ENCODE data around the gene MBTD1. TPM values are rescaled to one million over a fixed set of nuclear protein-coding genes. Genes with fewer than 3 reads are reported as not detected.

The MBTD1 gene
- total RNA-seq, 4 donors from 2014 or later = 4.6 to 9.8 (median 7.6) TPM

- intact Hi-C loops (cut with DNase I; ENCODE audit: low total_unique reads) (loop anchor here (5.0 to 10.0 kb wide), 3 partner anchors 99 to 287 kb away; partner anchors contain the start of genes MBTD1, TOB1 and UTP18), in situ Hi-C loops (cut with MboI; ENCODE audit: low sequenced_read_pairs in 4 of 4) (loop anchor here (5.0 to 25.0 kb wide), 3 partner anchors 149 to 292 kb away; partner anchors contain the start of gene TOB1 (in 2 of the 4))
- Histone ChIP-seq H3K27me3 (no peaks in the 10 kb centered on the region), H3K36me3 (peaks cover 0 to 33% of the 10 kb centered on the region in 2 donors), H3K4me1 (peaks cover 17 to 18% of the 10 kb centered on the region in 2 donors), H3K9me3 (no peaks in the 10 kb centered on the region), H3K27ac (peak overlapping the region; percentile 82 to 90 (median 88)), H3K4me3 (peak overlapping the region; percentile 64 to 77 (median 72))
- no peak for TF ChIP-seq POLR2A (IDR thresholded peaks at IDR 0.05)
- TF ChIP-seq, protein P1, sequence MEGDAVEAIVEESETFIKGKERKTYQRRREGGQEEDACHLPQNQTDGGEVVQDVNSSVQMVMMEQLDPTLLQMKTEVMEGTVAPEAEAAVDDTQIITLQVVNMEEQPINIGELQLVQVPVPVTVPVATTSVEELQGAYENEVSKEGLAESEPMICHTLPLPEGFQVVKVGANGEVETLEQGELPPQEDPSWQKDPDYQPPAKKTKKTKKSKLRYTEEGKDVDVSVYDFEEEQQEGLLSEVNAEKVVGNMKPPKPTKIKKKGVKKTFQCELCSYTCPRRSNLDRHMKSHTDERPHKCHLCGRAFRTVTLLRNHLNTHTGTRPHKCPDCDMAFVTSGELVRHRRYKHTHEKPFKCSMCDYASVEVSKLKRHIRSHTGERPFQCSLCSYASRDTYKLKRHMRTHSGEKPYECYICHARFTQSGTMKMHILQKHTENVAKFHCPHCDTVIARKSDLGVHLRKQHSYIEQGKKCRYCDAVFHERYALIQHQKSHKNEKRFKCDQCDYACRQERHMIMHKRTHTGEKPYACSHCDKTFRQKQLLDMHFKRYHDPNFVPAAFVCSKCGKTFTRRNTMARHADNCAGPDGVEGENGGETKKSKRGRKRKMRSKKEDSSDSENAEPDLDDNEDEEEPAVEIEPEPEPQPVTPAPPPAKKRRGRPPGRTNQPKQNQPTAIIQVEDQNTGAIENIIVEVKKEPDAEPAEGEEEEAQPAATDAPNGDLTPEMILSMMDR (IDR thresholded peaks at IDR 0.05 in 4 of 5, conservative IDR thresholded peaks at IDR 0.05 in 1 of 5) = no peak
- DNase-seq (no peak), ATAC-seq (no peak)
Measured at GRCh38 chr17:51154176-51154575, 105.7 kb downstream of the MBTD1 start.

- Histone ChIP-seq H3K4me1 (peaks cover 17 to 18% of the 10 kb centered on the region in 2 donors), H3K36me3 (peaks cover 0 to 27% of the 10 kb centered on the region in 2 donors), H3K4me3 (peak within 1 kb of the TSS; percentile 64 to 77 (median 72)), H3K27ac (peak within 1 kb of the TSS; percentile 82 to 90 (median 88)), H3K27me3 (no peaks in the 10 kb centered on the region), H3K9me3 (no peaks in the 10 kb centered on the region)
- in situ Hi-C loops (cut with MboI; ENCODE audit: low sequenced_read_pairs in 4 of 4) (loop anchor here (5.0 to 25.0 kb wide), 3 partner anchors 149 to 291 kb away; partner anchors contain the start of gene TOB1 (in 2 of the 4)), intact Hi-C loops (cut with DNase I; ENCODE audit: low total_unique reads) (loop anchor here (1.0 to 10.0 kb wide), 6 partner anchors 13 to 286 kb away; partner anchors contain the start of genes MBTD1, NME2, TOB1 and UTP18)
- peak; percentile 98 to 99 for ATAC-seq
- TF ChIP-seq, protein P1 (IDR thresholded peaks at IDR 0.05 in 4 of 5, conservative IDR thresholded peaks at IDR 0.05 in 1 of 5) = peak; percentile 70 to 80 (median 78)
- TF ChIP-seq POLR2A (IDR thresholded peaks at IDR 0.05) = peak; percentile 34 to 59
- peak; percentile 97 for DNase-seq
Measured at GRCh38 chr17:51153210-51154072, 106.4 kb downstream of the MBTD1 start, which contains the start of gene NME1. TSS of gene NME1 (plus strand) at chr17:51153559. CDS start at chr17:51155655, 2,096 bp downstream.

DNA sequence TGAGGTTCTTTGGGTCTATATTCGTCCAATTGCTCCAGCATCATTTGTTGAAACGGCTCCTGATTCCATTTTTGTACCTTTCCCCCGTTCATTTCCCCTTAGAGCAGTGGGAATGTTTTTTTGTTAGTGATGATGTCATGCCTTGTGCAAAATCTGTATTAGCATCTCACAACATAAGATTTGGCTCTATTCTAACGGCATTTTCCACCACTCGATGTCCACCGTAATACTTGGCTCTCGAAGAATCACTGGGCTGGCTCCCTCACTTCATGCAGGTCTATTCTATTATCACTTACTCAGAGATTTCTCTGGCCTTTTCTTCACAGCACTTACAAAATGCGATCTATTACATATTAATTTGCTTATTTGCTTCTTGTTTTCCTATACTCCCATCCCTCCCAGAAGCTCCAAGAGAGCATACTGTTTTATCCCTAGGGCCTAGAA is 107.1 kb downstream of the MBTD1 start:
- Histone ChIP-seq H3K4me3 (peak overlapping the region; percentile 46 to 77 (median 72)), H3K9me3 (no peaks in the 10 kb centered on the region)
- in situ Hi-C loops (cut with MboI; ENCODE audit: low sequenced_read_pairs in 4 of 4) = loop anchor here (5.0 to 25.0 kb wide), 3 partner anchors 148 to 290 kb away; partner anchors contain the start of gene TOB1 (in 2 of the 4)

GRCh38 chr17:51150932-51151331 is 108.9 kb downstream of the MBTD1 start:
- TF ChIP-seq POLR2A (IDR thresholded peaks at IDR 0.05) = no peak
- TF ChIP-seq, protein P1 (IDR thresholded peaks at IDR 0.05 in 4 of 5, conservative IDR thresholded peaks at IDR 0.05 in 1 of 5) = no peak
- H3K4me1 ChIP-seq = peaks cover 17 to 25% of the 10 kb centered on the region in 2 donors
- ATAC-seq = no peak
- no peak overlapping the region for H3K4me3 ChIP-seq
- no peaks in the 10 kb centered on the region for H3K9me3 ChIP-seq
- H3K27me3 ChIP-seq = no peaks in the 10 kb centered on the region
- DNase-seq = no peak
- intact Hi-C loops (cut with DNase I; ENCODE audit: low total_unique reads) = loop anchor here (5.0 to 10.0 kb wide), 3 partner anchors 96 to 284 kb away; partner anchors contain the start of genes MBTD1, TOB1 and UTP18
- H3K27ac ChIP-seq = no peak overlapping the region
- peaks cover 0 to 2% of the 10 kb centered on the region in 2 donors for H3K36me3 ChIP-seq
- in situ Hi-C loops (cut with MboI; ENCODE audit: low sequenced_read_pairs in 4 of 4) = loop anchor here (5.0 to 25.0 kb wide), 3 partner anchors 146 to 289 kb away; partner anchors contain the start of gene TOB1 (in 2 of the 4)

More for the DNA sequence above, 107.1 kb downstream of the MBTD1 start:
- Histone ChIP-seq H3K27ac (peak overlapping the region; percentile 82 to 90 (median 88)), H3K36me3 (peaks cover 0 to 21% of the 10 kb centered on the region in 2 donors), H3K27me3 (no peaks in the 10 kb centered on the region), H3K4me1 (peaks cover 17 to 18% of the 10 kb centered on the region in 2 donors)
- DNase-seq (no peak), ATAC-seq (peak; percentile 23 to 34)
- intact Hi-C loops (cut with DNase I; ENCODE audit: low total_unique reads) = loop anchor here (1.0 to 10.0 kb wide), 6 partner anchors 14 to 285 kb away; partner anchors contain the start of genes MBTD1, NME2, TOB1 and UTP18
- TF ChIP-seq, protein P1 (IDR thresholded peaks at IDR 0.05 in 4 of 5, conservative IDR thresholded peaks at IDR 0.05 in 1 of 5) = no peak
- no peak for TF ChIP-seq POLR2A (IDR thresholded peaks at IDR 0.05)

All from gastrocnemius medialis (tissue), 4 donors.